HS-5 (cell line): Measurements from ENCODE around the gene RAB35.

Experiments used
- DNase-seq: peaks from one replicate; pipeline ENCODE4 v3.0.0-alpha.2; 2012; ENCODE audit warnings: low read depth

RAB35 gene

DNA sequence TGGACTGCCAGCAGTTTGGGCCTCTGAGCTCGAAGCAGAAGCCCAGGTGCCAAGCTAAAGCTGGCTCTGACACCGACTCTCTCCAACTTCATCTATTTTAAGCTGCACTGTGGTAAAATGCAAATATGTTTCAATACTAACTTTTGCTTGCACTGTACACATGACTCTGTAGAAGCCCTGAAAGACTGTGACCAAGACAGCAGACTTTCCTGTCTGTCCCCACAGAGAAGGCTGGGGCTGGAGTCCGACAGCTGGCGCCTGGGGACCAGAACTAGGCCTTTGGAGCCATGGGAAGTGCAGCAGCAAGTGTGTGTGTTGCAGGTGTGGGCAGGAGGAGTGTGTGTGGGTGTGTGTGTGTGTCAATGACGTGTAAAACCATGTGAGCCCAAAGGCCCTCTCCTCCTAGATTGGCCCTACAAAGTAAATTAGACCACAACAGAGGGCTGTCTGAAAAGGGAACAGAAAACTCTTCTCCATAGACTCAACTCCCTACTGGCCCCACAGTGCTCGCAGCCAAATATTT lies 16.4 kb upstream of the RAB35 start:
- no peak for DNase-seq

- DNase-seq = no peak
Measured at GRCh38 chr12:120132054-120132836, 15.7 kb upstream of the RAB35 start.

GRCh38 chr12:120131116-120131515 lies 14.6 kb upstream of the RAB35 start:
- no peak for DNase-seq

- no peak for DNase-seq
Measured at GRCh38 chr12:120130011-120130410, 13.5 kb upstream of the RAB35 start.

DNA sequence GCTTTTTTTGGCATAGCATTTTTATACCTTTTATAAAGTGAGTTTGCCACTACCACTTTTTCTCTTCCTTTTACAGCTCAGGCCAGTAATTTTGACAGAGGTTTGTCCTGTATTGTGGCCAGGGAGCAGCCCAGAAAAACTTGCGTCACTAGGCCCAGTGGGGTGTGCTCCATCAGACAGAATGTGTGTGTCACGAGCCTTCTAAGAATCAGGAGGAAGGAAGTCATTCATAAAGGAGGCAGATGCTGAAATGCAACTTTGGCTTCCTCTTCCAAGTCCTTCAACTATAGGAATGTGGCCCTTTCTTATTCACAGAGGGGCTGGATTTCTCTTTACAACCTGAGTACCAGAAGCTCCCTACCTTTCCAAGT lies 10.1 kb upstream of the RAB35 start:
- DNase-seq = no peak

DNA sequence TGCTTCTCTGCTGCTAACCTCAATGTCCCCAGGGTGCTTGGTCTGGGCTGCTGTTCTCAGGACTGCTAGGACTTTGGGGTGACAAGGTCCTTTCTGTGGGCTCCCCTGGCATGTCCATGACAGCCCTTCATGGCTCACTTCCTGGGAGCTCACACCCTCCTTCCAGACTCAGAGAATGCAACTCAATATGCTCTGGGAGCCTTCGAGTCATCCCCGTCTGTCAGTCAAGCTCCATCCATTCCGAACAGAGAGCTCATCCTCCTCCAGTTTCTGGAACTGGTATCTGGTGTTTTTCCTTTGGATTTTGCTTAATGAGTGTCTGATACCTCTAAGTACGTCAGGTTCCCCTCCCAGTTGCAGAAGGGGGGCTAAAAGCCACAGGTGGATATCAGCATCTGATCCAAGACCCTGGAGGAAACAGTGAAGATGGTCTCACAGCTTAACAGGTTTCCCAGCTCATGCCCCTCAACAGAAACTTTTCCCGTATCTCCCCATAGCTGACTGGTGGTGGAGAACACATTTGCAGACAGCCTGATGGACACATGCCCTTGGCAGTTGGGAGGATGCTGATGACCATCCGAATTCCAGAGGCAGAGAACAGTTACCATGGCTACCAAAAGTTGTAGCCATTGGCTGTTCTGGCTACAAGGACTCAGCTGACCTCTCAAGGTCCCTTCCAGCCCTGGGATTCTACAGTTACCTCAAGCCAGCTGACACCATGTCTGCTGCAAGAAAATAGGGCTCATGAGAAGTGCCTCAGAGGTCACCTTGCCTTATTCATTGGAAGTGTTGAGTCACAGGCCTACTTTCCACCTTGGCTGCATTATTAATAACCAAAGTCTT lies 9.5 kb upstream of the RAB35 start:
- DNase-seq = no peak

DNA sequence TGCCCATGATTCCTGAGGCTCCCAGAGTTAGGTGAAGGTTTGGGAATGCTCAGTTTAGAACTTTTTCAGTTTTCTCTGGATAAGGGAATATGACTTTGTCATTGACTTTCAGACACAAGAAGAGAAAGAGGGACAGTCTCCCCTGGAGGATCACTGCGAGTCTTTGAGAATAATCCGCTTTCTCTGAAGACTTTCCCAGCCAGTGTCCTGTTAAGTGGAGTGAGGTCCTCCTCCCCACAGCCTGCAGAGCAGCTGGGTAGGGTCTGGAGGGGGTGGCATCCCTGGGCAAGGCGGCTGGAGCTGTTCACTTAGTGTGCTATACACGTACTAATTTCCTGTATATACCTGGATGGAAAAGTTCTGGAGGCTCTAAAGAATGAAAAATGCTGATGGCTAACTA lies 8.5 kb upstream of the RAB35 start:
- no peak for DNase-seq

GRCh38 chr12:120121766-120122293 lies 5.3 kb upstream of the RAB35 start:
- no peak for DNase-seq

DNA sequence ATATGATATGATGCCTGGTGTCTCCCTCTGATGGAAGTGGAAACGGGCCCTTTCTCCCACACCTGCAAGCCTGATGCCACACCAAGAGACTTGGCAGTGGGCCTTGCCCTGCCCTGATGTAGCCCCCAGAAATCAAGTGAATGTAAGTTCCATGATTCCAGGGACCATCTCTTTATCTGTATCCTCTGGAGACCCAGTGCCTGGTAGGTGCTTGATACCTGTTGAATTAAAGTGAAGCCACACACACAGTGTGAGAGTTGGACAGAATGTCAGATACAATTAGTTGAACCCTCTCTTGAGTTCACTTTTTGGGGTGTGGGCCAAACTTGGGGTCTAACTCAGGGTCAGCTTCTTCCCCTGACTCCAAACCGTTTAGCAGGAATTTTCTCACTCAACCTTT lies 4.8 kb upstream of the RAB35 start:
- DNase-seq = no peak

DNA sequence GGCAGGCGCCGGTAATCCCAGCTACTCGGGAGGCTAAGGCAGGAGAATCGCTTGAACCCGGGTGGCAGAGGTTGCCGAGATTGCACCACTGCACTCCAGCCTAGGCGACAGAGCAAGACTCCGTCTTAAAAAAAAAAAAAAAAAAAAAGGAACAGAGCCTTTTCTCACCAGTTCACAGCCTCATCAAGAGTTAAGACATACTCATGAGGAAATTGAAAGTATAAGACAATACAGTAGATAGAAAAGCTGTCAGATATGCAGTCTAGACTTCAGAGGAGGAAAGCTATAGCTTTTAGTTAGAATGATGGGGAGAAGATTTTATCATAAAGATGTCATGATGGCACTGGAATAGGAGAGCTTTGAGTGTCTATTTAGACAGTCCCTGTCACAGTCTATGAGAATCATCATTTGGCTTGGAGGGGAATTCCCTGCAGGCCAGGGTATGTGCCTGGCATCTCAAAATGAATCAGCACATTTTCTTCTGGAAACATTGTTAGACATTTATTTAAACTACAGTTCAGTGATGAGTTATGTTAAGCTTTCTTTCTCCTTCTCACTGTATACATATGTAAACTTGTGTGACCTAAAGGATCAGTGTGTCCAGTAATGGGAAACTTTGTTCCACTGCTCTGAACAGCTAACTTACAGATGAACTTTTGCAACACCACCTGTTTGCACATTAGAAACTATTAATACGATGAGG lies 2.9 kb upstream of the RAB35 start:
- DNase-seq = no peak

- DNase-seq = no peak
Measured at GRCh38 chr12:120118321-120119061, 1.9 kb upstream of the RAB35 start.

GRCh38 chr12:120117961-120118320 lies 1.4 kb upstream of the RAB35 start:
- no peak for DNase-seq

DNA sequence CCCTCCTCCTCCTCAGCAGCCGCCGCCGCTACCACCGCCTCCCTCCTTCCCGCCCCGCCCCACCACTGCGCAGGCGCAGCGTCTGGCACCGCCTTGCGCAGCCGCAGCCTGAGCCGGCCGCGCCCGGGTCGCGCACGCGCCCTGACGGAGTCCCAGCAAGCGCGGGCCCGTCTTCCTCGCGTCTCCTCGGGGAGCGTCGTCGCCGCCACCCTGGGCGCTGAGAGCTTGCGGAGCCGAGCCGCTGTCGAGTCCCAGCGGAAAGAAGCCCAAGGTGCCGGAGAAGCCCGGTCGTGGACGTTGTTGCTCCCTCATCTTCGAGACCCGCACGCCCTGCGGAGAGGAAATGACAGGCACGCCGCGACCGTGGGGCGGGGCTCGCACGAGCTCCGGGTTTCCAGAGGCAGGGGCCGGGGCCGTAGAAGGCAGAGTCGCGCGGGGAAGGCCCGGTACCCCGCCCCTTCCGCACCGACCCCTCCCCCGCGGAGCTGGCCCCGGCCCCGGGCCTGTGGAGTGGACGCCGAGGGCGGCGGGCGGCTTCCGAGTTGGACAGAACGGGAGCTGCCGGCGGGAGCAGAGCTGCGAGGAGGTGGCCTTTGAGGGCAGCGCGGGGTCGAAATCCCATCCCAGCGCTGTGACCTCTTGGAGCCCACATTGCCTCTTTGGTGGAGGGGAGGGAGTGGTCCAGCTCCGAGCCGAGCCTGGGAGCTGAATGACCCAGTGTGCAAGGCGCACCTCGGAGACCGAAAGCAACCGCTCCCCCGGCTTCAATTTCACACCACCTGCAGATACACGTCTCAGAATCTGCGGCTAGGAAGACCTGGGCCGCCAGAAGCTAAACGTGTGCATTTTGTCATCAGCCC lies 469 bp upstream of the RAB35 start:
- peak; percentile 61 for DNase-seq

- no peak for DNase-seq
Measured at GRCh38 chr12:120115692-120116440, 687 bp downstream of the RAB35 start.

- no peak for DNase-seq
Measured at GRCh38 chr12:120115066-120115465, 1.5 kb downstream of the RAB35 start.

GRCh38 chr12:120110550-120111501 lies 5.7 kb downstream of the RAB35 start:
- DNase-seq = no peak

GRCh38 chr12:120109570-120110267 lies 6.8 kb downstream of the RAB35 start:
- DNase-seq = no peak

- no peak for DNase-seq
Measured at GRCh38 chr12:120106151-120106550, 10.4 kb downstream of the RAB35 start.
